ENCODE results near the gene NAP1L2. TPM values are rescaled to one million over a fixed set of nuclear protein-coding genes. Genes with fewer than 3 reads are reported as not detected.

The NAP1L2 gene, protein sequence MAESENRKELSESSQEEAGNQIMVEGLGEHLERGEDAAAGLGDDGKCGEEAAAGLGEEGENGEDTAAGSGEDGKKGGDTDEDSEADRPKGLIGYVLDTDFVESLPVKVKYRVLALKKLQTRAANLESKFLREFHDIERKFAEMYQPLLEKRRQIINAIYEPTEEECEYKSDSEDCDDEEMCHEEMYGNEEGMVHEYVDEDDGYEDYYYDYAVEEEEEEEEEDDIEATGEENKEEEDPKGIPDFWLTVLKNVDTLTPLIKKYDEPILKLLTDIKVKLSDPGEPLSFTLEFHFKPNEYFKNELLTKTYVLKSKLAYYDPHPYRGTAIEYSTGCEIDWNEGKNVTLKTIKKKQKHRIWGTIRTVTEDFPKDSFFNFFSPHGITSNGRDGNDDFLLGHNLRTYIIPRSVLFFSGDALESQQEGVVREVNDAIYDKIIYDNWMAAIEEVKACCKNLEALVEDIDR
- under 1 TPM in 2 of 4 donors, not detected in 2; 0.17 to 0.22 TPM for total RNA-seq

GRCh38 chrX:73214426-73215094, at the start of gene NAP1L2:
Gene NAP1L2 (minus strand): TSS chrX:73214851. CDS start chrX:73214492, 359 bp downstream.
- no peak for TF ChIP-seq CTCF (IDR thresholded peaks at IDR 0.05; ENCODE audit: low read depth)

DNA sequence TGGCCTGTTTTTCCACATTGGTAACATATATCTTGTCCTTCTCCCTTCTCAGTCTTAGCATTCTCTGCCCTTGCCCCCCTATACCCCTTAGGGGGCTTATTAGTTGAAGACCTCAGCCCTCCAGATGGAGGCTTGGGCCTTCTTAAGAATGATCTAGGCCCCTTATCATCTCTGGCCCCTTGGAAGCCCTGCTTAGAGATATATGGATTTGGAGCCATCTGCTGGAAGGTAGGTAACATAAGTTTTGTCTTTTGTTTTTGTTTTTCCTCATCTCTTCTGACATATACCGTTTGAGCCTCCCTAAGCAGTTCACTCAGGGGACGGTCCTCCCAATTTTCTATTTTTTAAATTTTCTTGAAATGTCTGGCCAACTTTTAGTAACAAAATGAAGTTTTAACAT, 48.3 kb upstream of the NAP1L2 start:
- TF ChIP-seq CTCF (IDR thresholded peaks at IDR 0.05; ENCODE audit: low read depth), result no peak

DNA sequence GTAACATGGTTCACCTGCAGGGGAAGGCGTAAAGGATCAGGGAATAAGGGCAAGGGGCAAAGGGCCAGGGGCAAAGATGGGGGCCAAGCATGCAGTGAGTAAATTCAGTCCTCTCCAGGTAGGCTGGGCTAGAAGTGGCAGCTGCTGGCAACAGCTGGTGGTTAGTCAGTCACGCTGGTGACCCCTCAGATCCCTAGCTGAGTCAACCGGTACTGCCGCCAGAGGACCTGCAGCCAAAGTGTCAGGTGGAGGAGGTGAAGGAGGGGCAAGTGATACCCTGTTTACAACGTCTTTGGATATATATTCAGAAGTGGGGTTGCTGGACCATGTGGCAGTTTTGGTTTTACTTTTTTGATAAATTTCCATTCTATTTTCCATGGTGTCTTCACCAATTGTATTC, 24.6 kb upstream of the NAP1L2 start:
- TF ChIP-seq CTCF (IDR thresholded peaks at IDR 0.05; ENCODE audit: low read depth), result no peak

DNA sequence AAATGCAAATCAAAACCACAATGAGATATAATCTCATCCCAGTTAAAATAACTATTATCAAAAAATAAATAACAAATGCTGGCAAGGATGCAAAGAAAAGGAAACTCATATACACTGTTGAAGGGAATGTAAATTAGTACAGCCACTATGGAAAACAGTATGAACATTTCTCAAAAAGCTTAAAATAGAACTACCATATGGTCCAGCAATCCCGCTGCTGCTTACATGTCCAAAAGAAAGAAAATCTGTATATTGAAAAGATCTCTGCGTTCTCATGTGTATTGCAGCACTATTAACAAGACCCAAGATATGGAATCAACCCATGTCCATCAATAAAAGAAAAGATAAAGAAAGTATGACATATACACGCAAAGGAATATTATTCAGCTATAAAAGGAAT, 3.0 kb upstream of the NAP1L2 start:
- no peak for TF ChIP-seq CTCF (IDR thresholded peaks at IDR 0.05; ENCODE audit: low read depth)

DNA sequence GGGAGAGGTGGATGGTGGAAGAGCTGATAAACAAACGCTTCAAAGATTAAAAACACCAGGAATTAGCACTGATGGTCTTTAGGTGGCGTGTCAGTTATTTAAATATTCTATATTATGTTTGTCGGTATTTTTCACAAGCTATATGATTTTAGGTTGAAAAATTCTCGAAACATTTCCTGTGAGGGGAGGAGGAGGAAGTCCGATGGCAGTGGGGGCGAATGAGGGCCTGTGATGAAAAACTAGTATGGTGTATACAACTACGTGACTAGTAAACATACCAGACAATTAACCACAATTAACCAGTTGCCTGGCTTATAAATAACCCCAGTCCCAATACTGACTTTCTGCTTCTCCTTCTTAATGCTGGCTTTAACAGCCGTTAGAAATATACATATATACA, 595 bp upstream of the NAP1L2 start:
- TF ChIP-seq CTCF (IDR thresholded peaks at IDR 0.05; ENCODE audit: low read depth), result no peak

DNA sequence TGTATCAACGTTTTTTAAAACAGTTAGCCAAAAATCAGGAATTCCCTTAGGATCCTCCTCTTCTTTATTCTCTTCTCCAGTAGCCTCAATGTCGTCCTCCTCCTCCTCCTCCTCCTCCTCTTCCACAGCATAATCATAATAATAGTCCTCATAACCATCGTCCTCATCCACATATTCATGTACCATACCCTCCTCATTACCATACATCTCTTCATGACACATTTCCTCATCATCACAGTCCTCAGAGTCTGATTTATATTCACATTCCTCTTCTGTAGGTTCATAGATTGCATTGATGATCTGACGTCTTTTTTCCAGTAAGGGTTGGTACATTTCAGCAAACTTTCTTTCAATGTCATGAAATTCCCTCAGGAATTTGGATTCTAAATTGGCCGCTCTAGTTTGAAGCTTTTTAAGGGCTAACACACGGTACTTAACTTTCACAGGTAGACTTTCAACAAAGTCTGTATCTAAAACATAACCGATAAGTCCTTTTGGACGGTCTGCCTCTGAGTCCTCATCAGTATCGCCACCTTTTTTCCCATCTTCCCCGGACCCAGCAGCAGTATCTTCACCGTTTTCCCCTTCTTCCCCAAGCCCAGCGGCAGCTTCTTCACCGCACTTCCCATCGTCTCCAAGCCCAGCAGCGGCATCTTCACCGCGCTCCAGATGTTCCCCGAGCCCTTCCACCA, 771 bp downstream of the NAP1L2 start:
- no peak for TF ChIP-seq CTCF (IDR thresholded peaks at IDR 0.05; ENCODE audit: low read depth)

- no peak for TF ChIP-seq CTCF (IDR thresholded peaks at IDR 0.05; ENCODE audit: low read depth)
Measured at GRCh38 chrX:73206366-73206765, 8.3 kb downstream of the NAP1L2 start.

All from subcutaneous adipose tissue (tissue), 4 donors.